GM12875 (cell line): Measurements from ENCODE around the gene PLK3.
"Not testable (repeated sequence)": the region's sequence is repeated elsewhere in the genome, so short reads cannot be mapped to it uniquely, and the experiment has no call there.

Source experiments
- H3K4me3 ChIP-seq: one replicate; pipeline ENCODE4 v1.5.1; 2011; ENCODE audit warnings: low read depth, low read length, control low read depth
- TF ChIP-seq, protein P1 (sequence below): IDR thresholded peaks from 2 replicates; pipeline ENCODE4 v1.5.1; 2011; ENCODE audit warnings: low read depth, mild to moderate bottlenecking, control low read depth, inconsistent platforms, low read length, moderate library complexity, borderline replicate concordance; ENCODE audit not compliant: insufficient read depth

The PLK3 gene

DNA sequence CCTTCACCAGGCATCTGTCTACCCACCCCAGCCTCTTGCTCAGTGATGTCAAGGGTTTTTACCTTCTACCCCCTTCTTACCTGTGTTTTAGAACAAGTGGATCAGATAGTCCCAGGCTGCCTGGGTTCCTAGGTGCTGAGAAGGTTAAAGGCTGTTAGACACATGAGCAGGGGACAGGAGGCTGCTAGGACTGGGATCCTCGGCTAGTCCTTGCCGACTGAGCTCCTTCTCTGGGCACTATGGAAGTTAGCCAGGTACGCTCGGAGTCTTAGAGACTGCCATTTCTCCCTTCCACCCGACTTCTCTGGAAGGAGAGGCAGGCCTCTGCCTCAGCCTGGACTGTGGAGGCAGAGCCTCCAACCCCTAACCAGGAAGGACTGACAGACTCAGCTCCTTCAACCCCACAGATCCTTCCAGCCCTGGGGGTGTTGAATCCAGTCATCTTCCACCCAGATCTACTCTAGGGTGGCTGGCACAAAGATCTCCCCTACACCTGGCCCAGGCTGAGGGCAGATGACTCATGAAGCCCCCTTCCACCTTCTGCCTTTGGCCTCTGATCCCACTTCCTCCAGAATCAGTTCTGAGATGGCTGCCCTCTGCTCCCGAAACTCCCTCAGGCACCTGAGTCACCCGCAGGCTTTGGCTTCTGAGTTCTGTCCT, 6.7 kb downstream of the PLK3 start, which contains the start of gene DYNLT4:
Gene DYNLT4, minus strand, starts transcription at position 648 of the 660 bp plus-strand sequence. CDS start 683 bp downstream, outside the sequence.
- TF ChIP-seq, protein P1, sequence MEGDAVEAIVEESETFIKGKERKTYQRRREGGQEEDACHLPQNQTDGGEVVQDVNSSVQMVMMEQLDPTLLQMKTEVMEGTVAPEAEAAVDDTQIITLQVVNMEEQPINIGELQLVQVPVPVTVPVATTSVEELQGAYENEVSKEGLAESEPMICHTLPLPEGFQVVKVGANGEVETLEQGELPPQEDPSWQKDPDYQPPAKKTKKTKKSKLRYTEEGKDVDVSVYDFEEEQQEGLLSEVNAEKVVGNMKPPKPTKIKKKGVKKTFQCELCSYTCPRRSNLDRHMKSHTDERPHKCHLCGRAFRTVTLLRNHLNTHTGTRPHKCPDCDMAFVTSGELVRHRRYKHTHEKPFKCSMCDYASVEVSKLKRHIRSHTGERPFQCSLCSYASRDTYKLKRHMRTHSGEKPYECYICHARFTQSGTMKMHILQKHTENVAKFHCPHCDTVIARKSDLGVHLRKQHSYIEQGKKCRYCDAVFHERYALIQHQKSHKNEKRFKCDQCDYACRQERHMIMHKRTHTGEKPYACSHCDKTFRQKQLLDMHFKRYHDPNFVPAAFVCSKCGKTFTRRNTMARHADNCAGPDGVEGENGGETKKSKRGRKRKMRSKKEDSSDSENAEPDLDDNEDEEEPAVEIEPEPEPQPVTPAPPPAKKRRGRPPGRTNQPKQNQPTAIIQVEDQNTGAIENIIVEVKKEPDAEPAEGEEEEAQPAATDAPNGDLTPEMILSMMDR = no peak
- H3K4me3 ChIP-seq = no peak within 1 kb of the TSS

DNA sequence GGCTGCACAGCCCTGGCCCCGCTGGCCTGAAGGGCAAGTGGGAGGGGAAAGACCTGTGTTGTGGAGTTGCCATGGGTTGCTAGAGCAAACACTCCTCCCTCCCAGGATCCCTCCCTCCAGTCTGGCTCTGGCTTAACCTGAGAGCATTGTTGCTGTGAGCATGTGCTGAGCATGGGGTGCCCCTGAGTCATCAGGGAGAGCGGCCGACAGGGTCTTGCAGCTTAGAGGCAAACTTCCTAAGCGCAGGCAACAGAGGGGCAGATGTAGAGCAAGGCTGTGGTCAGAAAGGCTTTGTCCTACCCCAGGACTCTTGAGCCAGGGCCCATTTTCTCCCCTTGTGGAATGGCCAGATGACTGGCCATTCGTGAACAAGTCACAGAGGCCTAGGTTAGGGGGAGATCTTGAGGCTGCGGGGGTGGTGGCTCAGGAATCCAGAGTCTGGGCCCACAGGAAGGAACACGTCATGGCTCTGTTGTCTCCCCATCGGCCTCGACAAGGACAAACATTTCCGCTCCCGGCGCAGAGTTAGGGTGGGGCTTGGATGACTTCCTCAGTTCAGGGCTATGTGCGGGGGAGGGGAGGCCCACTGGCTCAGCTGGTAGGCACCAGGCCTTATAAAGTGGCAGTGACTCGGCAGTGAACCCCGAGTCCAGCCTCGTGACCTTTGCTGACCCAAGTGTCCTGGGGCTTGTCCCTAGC, 7.3 kb downstream of the PLK3 start:
- no peak overlapping the region for H3K4me3 ChIP-seq
- TF ChIP-seq, protein P1 = no peak

DNA sequence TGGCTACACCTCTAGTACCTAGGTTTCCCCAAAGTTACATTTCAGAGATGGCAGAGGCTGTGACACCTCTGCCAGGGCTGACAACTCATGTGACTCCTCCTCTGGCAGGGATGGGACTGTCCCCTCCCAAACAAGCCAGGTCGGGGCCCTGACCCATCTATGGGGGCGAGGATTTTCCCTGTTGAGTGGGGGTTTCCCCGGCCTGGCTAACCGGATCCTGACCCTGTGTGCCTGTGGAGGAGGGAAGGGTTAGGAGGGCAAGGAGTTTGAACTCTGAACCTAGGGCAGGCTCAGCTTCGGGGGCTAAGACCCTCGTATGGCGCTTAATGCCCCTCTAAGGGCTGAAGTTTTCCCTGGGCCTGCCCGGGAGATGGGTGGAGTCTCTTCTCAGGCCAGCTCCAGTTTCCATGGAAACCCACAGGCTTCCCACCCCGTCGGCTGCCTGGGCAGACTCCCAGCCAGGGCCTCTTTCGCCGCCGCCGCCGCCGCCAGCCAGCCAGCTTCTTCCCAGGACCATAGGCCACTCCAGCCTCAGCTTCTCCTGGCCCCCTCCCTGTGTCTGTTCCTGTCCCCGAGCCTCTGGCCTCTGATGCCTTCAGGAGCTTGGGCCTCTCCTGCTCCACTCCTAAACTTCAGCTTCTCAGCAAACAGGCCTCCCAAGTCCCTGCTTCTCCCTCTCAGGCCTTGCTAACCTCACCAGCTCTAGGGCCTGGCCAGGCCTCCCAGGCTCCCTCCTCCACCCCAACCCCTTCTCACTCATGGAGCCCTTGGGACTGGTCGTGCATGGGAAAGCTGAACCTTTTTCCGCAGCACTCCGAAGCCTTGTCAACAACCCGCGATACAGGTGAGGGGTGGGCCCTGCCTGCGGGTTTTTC, 8.1 kb downstream of the PLK3 start, which contains the start of gene BTBD19:
Gene BTBD19, plus strand, starts transcription at position 461 of the 875 bp plus-strand sequence. Its CDS starts 298 bp downstream, at position 759.
- no peak within 1 kb of the TSS for H3K4me3 ChIP-seq
- TF ChIP-seq, protein P1 = no peak

DNA sequence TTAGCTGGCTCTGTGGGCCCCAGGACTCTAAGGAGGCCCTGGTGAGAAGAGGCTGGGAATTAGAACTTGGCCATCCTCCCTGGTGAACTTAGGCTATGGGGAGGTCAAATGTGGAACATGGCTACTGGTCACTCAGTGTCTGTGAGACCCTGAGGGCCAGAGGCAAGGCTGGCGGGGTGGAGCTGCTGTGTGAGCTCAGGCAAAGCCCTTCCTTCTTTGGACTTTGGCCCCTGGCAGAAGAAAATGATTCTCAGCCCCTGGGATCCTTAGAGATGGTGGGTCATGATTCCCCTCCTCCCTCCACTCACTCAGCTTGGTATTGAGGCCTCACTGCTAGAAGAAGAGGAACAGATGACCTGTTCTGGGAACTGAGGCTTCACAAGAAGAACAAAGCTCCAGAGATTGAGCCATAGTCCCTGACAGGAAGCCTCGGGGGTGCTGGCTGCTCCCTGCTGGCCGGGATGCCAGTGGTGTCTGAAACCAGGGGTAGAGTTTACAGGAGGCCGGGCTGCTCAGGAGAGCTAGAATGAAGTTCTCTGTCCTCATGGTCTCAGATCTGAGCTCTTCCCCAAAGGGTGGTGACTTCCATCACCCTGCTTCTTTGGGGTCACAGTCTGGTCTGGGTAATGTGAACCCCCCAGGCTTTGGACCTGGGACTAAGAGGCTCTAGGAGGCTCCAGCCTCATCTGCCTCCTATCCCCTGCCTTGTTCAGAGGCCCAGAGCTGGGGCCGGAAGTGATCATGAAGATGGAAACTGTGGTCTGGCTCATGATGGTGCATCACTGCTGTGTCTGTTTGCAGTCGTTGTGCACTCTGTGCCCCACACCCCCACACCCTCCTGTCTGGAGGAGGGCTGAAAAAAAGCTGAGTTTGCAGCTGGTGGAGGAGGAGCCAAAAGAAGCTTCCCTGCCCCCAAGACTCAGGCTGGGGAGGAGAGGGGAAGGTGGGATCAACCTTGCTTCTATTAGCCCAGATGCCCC, 9.1 kb downstream of the PLK3 start:
- TF ChIP-seq, protein P1 = no peak
- no peak overlapping the region for H3K4me3 ChIP-seq

DNA sequence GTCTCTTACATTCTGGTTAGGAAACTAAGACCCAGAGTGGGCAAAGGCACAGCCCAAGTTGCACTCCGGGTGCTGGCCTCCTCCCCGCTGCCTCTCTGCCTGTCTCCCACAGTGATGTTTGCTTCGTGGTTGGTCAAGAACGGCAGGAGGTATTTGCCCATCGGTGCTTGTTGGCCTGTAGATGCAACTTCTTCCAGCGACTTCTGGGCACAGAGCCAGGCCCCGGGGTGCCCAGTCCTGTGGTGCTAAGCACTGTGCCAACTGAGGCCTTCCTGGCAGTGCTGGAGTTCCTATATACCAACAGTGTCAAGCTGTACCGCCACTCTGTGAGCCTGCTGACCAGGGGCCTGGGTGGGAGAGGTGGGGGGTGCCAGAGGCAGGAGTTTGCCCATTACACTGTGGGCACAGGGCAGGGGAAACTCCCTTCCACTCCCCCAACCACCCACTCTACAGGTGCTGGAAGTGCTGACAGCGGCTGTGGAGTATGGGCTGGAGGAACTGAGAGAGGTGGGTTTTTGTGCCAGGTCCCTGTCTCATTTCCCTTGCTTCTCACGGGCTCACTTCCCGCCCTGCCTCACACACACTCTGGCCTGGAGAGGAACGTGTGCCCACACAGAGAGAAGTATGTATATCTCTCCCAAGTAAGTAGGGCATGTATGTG, 10.1 kb downstream of the PLK3 start:
- TF ChIP-seq, protein P1 = no peak
- H3K4me3 ChIP-seq = no peak overlapping the region

DNA sequence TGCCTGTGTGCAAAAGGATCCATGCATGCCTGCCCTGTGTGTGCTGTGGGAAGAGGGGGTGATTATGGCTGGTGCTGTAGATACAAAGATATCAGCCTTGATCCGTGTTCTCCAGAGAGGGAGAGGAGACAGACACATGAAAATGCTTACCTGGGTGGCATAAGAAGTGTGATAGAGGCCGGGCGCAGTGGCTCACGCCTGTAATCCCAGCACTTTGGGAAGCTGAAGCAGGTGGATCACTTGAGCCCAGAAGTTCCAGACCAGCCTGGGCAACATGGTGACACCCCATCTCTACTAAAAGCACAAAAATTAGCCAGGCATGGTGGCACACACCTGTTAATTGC, 10.6 kb downstream of the PLK3 start:
- not testable (repeated sequence) for H3K4me3 ChIP-seq
